PC-9 (cell line): ENCODE results near the gene NOS1AP.

Experiments
- CTCF ChIP-seq: fragments of 200-600 bp; sonication (generic); conservative IDR thresholded peaks from 2 replicates; pipeline ENCODE4 v1.6.1; 2017; ENCODE audit warnings: mixed run types, antibody characterized with exemption, mild to moderate bottlenecking, moderate library complexity
- EZH2 ChIP-seq: fragments of 200-600 bp; sonication (generic); IDR thresholded peaks from 2 replicates; pipeline ENCODE4 v1.8.0; 2017; ENCODE audit warnings: antibody characterized with exemption, low read depth

GRCh38 chr1:162293073-162293692 lies 223.7 kb downstream of the NOS1AP start:
- no peak for TF ChIP-seq CTCF
- TF ChIP-seq EZH2 = no peak
